Stomach (tissue), 4 donors: Measurements from ENCODE around the gene VMP1.

Experiments
- CTCF ChIP-seq, 7 experiments: fragments of 450-650 bp in 4 of 7; fragments of 200-600 bp in 3 of 7; sonication (generic) in 3 of 7; IDR thresholded peaks; one replicate each; pipeline ENCODE4 v1.5.1; 2016 to 2019; ENCODE audit warnings: antibody characterized with exemption in 7 of 7, control low read depth in 2 of 7, mild to moderate bottlenecking in 1 of 7
- POLR2AphosphoS5 ChIP-seq, 3 donors: sonication (generic); formaldehyde crosslinking; IDR thresholded peaks; one replicate each; pipeline ENCODE4 v1.6.1; 2016; ENCODE audit warnings: antibody characterized with exemption in 3 of 3

GRCh38 chr17:59757470-59757869, 50.0 kb downstream of the VMP1 start:
- TF ChIP-seq CTCF (IDR thresholded peaks at IDR 0.05) (no peak), POLR2AphosphoS5 (IDR thresholded peaks at IDR 0.05) (no peak)
